ENCODE measurements around the gene LY6G6C.

The LY6G6C gene

GRCh38 chr6:31736021-31736767 lies 14.6 kb upstream of the LY6G6C start, which contains the start of gene CLIC1:
Gene CLIC1 (minus strand): TSS chr6:31736530. CDS start chr6:31736300, 230 bp downstream.
- in situ Hi-C loops (cut with HindIII; ENCODE audit: low pct_ligation_motif_present, low sequenced_read_pairs), result no loop called here
- H3K36me3 ChIP-seq (replicated peaks), result peaks cover 33% of the 10 kb centered on the region
- DNase-seq, result peak; percentile 78
- no peaks in the 10 kb centered on the region for H3K27me3 ChIP-seq (replicated peaks)
- H3K27ac ChIP-seq, result peak within 1 kb of the TSS; percentile 81
- TF ChIP-seq CTCF (IDR thresholded peaks at IDR 0.05; ENCODE audit: low read depth, low read length, missing control alignments), result no peak
- peak within 1 kb of the TSS; percentile 96 for H3K4me3 ChIP-seq (ENCODE audit: low read depth, low read length)

GRCh38 chr6:31734821-31735406 lies 13.4 kb upstream of the LY6G6C start:
- in situ Hi-C loops (cut with HindIII; ENCODE audit: low pct_ligation_motif_present, low sequenced_read_pairs), result no loop called here
- H3K4me3 ChIP-seq (ENCODE audit: low read depth, low read length), result peak overlapping the region; percentile 96
- DNase-seq, result peak; percentile 50
- no peaks in the 10 kb centered on the region for H3K27me3 ChIP-seq (replicated peaks)
- TF ChIP-seq CTCF (IDR thresholded peaks at IDR 0.05; ENCODE audit: low read depth, low read length, missing control alignments), result no peak
- H3K36me3 ChIP-seq (replicated peaks), result peaks cover 39% of the 10 kb centered on the region
- peak overlapping the region; percentile 81 for H3K27ac ChIP-seq

DNA sequence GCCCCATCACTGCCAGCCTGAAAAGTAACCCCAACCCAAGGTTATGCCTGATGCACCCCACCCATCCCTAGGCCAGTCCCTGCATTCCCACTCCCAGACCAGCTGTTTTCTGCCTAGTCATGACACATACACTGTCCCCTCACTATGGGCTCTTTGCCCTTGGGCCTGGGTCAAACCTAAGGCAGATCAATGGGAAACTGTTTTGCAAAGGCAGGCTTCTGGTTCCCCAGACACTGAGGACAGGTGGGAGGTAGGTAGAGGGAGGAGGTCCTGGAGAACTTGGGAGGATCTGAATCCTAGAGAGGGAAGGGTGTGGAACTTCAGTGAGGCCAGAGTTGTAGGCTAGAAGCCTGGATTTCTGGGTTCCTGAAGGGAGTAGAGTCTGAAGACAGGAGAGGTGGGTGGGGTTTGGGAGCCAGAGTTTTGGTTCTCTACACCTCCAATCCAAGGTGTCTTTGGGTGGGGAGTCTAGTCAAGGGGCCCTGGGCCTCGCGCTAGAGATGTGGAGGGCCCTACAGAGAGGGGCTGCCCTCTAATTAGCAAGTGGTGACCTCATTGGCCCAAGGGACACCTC lies 12.8 kb upstream of the LY6G6C start:
- TF ChIP-seq CTCF (IDR thresholded peaks at IDR 0.05; ENCODE audit: low read depth, low read length, missing control alignments), result no peak
- Histone ChIP-seq H3K4me3 (ENCODE audit: low read depth, low read length) (peak overlapping the region; percentile 96), H3K27ac (peak overlapping the region; percentile 81), H3K27me3 (replicated peaks) (no peaks in the 10 kb centered on the region), H3K36me3 (replicated peaks) (peaks cover 39% of the 10 kb centered on the region)
- in situ Hi-C loops (cut with HindIII; ENCODE audit: low pct_ligation_motif_present, low sequenced_read_pairs), result no loop called here
- DNase-seq, result no peak

DNA sequence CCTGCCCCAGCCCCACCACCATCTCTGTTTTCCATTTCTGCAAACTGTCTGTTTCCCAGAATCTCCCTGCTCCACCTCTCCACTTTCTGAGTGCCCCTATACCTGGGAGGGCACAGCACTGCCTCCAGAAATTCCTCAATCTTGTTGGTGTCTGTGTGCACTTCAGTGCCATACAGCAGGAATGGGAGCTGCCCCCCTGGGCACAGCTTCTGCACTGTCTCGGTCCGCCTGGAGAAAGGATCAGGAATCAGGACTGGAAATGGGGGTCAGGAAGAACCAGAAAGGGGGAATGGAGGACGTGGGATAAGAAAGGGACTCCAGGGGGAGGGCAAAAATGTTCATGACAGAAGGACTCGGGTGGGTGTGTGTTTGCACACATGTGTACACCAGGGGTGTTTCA lies 12.2 kb upstream of the LY6G6C start:
- in situ Hi-C loops (cut with HindIII; ENCODE audit: low pct_ligation_motif_present, low sequenced_read_pairs), result no loop called here
- H3K27ac ChIP-seq, result no peak overlapping the region
- no peak for TF ChIP-seq CTCF (IDR thresholded peaks at IDR 0.05; ENCODE audit: low read depth, low read length, missing control alignments)
- no peak for DNase-seq
- H3K36me3 ChIP-seq (replicated peaks), result peaks cover 39% of the 10 kb centered on the region
- H3K27me3 ChIP-seq (replicated peaks), result no peaks in the 10 kb centered on the region
- H3K4me3 ChIP-seq (ENCODE audit: low read depth, low read length), result peak overlapping the region; percentile 96

DNA sequence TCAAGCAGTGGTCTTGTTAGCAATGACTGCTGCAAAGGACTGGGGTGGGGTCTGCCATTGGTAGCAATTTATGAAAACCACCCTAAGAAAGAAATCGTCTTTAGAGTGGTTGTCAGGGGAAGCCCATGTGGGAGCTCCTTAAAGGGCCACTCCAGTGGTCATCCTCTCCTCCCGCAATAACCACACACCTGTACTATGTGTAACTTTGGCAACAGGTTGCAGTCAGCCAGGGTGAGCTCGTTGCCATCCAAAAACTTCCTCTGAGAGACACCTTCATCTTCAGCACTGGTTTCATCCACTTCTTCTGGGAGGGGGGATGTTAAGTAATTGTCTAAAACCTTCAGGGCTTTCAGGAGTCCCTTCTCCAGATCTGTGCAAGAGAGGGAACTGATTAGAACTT lies 10.5 kb upstream of the LY6G6C start:
- no peak for DNase-seq
- H3K36me3 ChIP-seq (replicated peaks), result peaks cover 48% of the 10 kb centered on the region
- no peak for TF ChIP-seq CTCF (IDR thresholded peaks at IDR 0.05; ENCODE audit: low read depth, low read length, missing control alignments)
- in situ Hi-C loops (cut with HindIII; ENCODE audit: low pct_ligation_motif_present, low sequenced_read_pairs), result no loop called here
- no peak overlapping the region for H3K27ac ChIP-seq
- no peak overlapping the region for H3K4me3 ChIP-seq (ENCODE audit: low read depth, low read length)
- no peaks in the 10 kb centered on the region for H3K27me3 ChIP-seq (replicated peaks)
